ENCODE measurements around the gene RXFP4.

RXFP4 gene

GRCh38 chr1:155961937-155962336 is 20.5 kb downstream of the RXFP4 start:
- DNase-seq, result peak; percentile 97

DNA sequence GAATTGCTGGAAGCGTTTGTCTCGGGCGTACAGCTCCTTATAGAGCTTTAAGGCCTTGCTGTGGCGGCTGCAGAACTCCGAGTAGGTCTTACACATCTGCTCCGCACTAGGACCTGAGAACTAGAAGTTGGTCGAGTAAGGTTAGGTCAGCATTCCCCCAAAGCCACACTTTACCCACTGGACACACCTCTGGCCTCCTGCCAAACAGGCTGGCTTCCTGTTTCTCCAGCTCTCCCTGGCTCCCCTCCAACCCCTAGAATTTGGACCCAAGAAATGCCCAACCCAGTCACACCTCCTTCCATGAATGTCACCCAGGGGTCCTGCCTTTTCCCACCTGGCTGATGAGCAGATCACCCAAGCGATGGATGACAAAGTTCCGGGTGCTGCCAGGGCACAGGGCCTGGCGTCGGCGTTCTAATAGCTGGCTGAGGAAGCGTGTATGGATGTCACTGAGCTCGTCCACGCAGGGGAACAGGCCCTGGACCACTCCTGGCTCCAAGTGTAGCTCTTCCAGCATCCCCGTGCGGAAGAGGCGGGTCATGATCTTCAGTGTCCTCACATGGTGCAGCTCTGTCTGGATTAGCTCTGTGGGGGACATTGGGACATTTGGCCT is 21.3 kb downstream of the RXFP4 start:
- no peak for DNase-seq

DNA sequence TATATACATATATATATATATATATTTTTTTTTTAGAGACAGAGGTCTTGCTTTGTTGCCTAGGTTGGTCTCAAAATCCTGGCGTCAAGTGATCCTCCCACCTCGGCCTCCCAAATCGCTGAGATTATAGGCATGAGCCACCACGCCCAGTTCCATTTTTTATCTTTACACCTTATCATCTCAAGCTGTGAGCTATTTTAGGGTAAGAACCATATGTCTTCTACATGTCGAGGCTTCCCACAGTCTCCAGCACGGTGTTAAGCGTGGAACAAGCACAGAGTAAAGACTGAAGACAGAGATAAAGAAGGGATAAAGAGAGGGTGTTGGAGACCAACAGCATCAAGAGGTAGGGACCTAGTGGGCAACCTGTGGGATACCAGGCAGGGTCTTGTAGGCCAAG is 22.8 kb downstream of the RXFP4 start:
- no peak for DNase-seq

DNA sequence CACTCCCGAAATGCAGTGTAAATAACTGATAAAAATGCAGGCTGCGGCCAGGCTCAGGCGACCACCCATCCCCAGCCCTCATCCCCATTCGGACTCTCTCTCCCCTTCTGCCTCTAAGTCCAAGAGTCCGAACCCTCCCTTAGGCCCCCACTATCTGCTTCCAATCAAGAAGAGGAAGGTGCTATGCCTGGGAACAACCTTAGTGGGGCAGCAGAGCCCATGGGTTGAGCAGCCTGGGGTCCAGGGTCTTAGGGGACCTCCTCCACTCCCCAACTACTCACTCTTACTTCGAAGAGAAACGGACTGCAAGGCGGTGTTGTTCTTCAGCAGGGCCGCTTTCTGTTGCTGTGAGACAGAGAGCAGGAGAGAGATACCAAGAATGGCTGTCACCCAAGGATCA is 24.7 kb downstream of the RXFP4 start:
- no peak for DNase-seq

GRCh38 chr1:155966750-155967149 is 25.3 kb downstream of the RXFP4 start:
- no peak for DNase-seq

GRCh38 chr1:155967341-155968050 is 26.1 kb downstream of the RXFP4 start:
- no peak for DNase-seq

- no peak for DNase-seq
Observed at GRCh38 chr1:155968051-155968400, 26.6 kb downstream of the RXFP4 start.

DNA sequence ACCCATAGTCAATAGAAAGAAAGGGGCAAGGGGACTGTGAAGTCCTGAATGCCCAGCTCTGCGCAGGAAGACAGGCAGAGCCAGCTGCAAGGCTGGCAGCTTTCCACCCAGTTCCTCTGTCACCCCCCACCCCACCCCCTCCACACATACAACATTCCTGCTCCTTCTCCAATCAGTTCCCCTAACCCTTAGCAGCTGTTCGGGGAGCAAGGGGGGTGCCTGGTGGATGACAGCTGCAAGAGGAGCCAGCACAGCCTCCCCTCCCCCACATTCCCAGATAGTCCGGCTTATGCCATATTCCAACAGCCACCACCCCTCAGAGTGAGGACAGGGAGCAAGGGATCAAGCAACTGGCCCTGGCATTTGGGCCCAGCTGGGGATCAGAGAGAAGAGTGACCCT is 27.2 kb downstream of the RXFP4 start:
- no peak for DNase-seq

GRCh38 chr1:155969377-155969791 is 27.9 kb downstream of the RXFP4 start:
- DNase-seq, result no peak

GRCh38 chr1:155970531-155971167 is 29.2 kb downstream of the RXFP4 start:
- DNase-seq, result peak; percentile 93

GRCh38 chr1:155971910-155972809 is 30.7 kb downstream of the RXFP4 start:
- no peak for DNase-seq

GRCh38 chr1:155973723-155974122 is 32.3 kb downstream of the RXFP4 start:
- no peak for DNase-seq

DNA sequence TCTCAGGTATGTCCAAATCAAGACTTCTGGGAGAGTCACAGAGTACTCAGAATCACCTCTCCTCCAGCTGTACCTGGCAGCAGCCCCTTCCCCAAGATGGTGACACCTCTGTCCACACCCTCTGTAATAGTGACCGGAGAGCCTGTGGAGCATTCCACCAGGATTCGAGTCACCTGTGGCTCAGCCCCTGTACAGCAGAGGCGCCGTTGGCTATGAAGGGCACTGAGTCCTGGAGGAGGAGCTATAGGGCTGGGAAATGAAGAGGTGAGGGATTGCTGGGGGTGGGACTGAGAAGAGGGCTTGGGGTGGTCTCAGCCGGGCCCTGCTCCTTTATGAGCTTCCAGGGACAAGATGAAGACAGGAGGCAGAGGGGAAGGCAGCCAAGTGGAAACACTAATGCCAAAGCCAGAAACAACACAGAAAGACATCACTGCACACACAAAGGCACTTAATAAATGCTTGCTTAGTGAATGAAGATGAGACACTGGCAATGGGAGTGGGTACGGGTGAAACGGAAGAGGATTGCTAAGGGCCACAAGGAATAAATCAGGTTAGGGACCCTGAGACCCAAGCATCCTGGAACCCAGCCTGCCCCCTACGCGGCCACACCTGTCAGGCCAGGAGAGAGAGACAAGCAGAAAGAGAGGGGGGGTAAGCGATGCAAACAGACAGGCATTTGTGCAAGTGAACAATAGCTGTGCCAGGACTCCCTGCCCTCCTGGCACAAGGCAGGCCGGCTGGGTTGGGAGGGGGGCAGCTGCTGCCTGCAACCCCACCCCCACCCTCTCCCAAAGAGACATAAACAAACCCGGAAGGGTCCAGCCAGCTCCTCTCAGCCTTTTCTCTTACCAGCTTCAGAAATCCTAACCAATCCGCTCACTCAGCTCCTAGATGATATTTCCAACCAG is 33.0 kb downstream of the RXFP4 start:
- no peak for DNase-seq

GRCh38 chr1:155975375-155976061 is 34.1 kb downstream of the RXFP4 start:
- DNase-seq, result no peak

GRCh38 chr1:155976062-155976912 is 34.8 kb downstream of the RXFP4 start:
- peak; percentile 61 for DNase-seq

GRCh38 chr1:155976913-155977689 is 35.7 kb downstream of the RXFP4 start:
- DNase-seq, result no peak

- peak; percentile 24 for DNase-seq
Observed at GRCh38 chr1:155977690-155978324, 36.4 kb downstream of the RXFP4 start.

DNA sequence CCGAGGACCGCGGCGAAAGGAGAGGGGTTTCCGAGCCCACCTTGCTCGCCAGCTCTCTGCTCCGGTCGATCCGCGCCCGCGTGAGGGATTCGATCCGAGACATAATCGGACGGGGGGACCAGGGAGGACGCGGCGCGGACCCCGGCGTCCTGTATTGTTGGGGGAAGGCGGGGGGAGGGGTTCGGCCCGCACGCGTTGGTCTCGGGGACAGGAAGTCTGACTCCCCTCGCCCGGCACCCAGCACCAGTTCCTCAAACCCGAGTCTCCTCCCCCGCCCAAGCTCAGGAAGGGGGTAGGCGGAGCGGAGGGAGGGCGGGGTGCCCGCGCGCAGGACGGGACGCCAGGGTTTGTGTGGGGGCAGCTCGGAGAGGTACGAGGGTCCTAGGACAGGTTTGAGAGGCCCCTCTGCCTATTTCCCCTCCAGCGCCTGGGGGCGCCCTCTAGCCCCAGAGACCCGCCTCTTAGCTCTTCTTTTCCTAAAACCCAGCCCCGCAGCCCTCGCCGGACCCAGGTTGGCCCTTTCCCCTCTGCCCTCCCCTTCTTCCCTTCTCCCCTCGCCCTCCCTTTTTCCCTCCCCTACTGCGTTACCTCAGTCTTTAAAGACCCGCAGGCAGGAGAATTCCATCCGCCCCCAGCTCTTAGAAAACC is 37.0 kb downstream of the RXFP4 start, which contains the start of gene ARHGEF2:
Gene ARHGEF2 (minus strand): TSS at position 223 of the 648 bp plus-strand sequence. CDS start 120 bp downstream, at position 103.
- peak; percentile 73 for DNase-seq
